HepG2 (cell line): ENCODE data around the gene SLC16A13. TPM values are rescaled to one million over a fixed set of nuclear protein-coding genes. Genes with fewer than 3 reads are reported as not detected.
A peak's percentile ranks its signal among the peaks of the same experiment; 100 is the strongest.
"Not testable (repeated sequence)": the region's sequence is repeated elsewhere in the genome, so short reads cannot be mapped to it uniquely, and the experiment has no call there.

Experiments
- GFI1 ChIP-seq: sonication (generic); formaldehyde crosslinking; IDR thresholded peaks from 2 replicates; pipeline ENCODE4 v1.5.0; 2020; ENCODE audit warnings: missing genetic modification reagents, mild to moderate bottlenecking, borderline replicate concordance
- HMG20A ChIP-seq: IDR thresholded peaks from 2 replicates; pipeline ENCODE4 v1.6.1; 2016; ENCODE audit warnings: borderline replicate concordance
- KAT7 ChIP-seq: IDR thresholded peaks from 2 replicates; pipeline ENCODE4 v1.6.1; 2018; ENCODE audit warnings: borderline replicate concordance, missing compliant biosample characterization
- MYC ChIP-seq: sonication (generic); formaldehyde crosslinking; IDR thresholded peaks from 2 replicates; pipeline ENCODE4 v1.9.0; 2021; ENCODE audit warnings: missing genetic modification reagents, borderline replicate concordance
- RXRB ChIP-seq: IDR thresholded peaks from 2 replicates; pipeline ENCODE4 v1.6.1; 2016; ENCODE audit warnings: borderline replicate concordance, missing genetic modification reagents, missing compliant biosample characterization
- SOX13 ChIP-seq, 3 experiments: fragments of 450-650 bp in 1 of 3; sonication (generic) in 1 of 3; formaldehyde crosslinking in 1 of 3; IDR thresholded peaks in 2 of 3; conservative IDR thresholded peaks in 1 of 3; 2 replicates each; pipeline versions ENCODE4 v1.5.0 to v1.6.1; 2016 to 2020; ENCODE audit warnings: antibody characterized with exemption in 1 of 3, mild to moderate bottlenecking in 1 of 3, missing compliant biosample characterization in 1 of 3, missing genetic modification reagents in 1 of 3, moderate library complexity in 1 of 3
- TAF1 ChIP-seq: sonication (generic); formaldehyde crosslinking; IDR thresholded peaks from 2 replicates; pipeline ENCODE4 v1.4.0; 2020; ENCODE audit warnings: missing genetic modification reagents
- ZNF792 ChIP-seq: IDR thresholded peaks from 2 replicates; pipeline ENCODE4 v1.6.1; 2016
- polyA plus RNA-seq, 8 experiments: library from polyadenylated mRNA; depleted of rRNA in 3 of 8; stranded (reverse) in 7 of 8; unstranded in 1 of 8; fragments of >200 nt; fragmentation: Illumina TruSeq in 4 of 8; extraction: Trizol in 4 of 8; gene quantifications; 2 replicates each; pipeline versions ENCODE4 v1.2.1 to v1.2.3, GENCODE V29; 2011 to 2016; ENCODE audit warnings: low read depth in 4 of 8, missing spikeins in 1 of 8, mixed read lengths in 1 of 8; ENCODE audit not compliant: insufficient read depth in 1 of 8
- total RNA-seq, 5 experiments: library from RNA; depleted of rRNA; stranded (reverse); fragments of >200 nt; fragmentation: Illumina TruSeq; extraction: Trizol; gene quantifications; 2 replicates each; pipeline ENCODE4 v1.2.3, GENCODE V29; 2016; ENCODE audit warnings: low read depth in 1 of 5
- TF ChIP-seq, protein P1 (sequence below): sonication (generic); formaldehyde crosslinking; IDR thresholded peaks from 2 replicates; pipeline ENCODE4 v1.4.0; 2020; ENCODE audit warnings: missing genetic modification reagents
- TF ChIP-seq, protein P2 (sequence below): IDR thresholded peaks from 2 replicates; pipeline ENCODE4 v1.6.1; 2016
- TF ChIP-seq, protein P3 (sequence below): IDR thresholded peaks from 2 replicates; pipeline ENCODE4 v1.6.1; 2016; ENCODE audit warnings: low read depth, missing genetic modification reagents, missing compliant biosample characterization
- TF ChIP-seq, protein P4 (sequence below), 2 experiments: sonication (generic) in 1 of 2; formaldehyde crosslinking in 1 of 2; IDR thresholded peaks; 2 replicates each; pipeline versions ENCODE4 v1.4.0 to v1.6.1; 2016 to 2020; ENCODE audit warnings: borderline replicate concordance in 1 of 2, low read depth in 1 of 2, mild to moderate bottlenecking in 1 of 2, missing genetic modification reagents in 1 of 2

SLC16A13 gene
- total and polyA plus RNA-seq, 2 of the 13 experiments (the other 11 are each of a cell fraction or from before 2014, with no cell fraction given) = 2.2 to 3.0 TPM

DNA sequence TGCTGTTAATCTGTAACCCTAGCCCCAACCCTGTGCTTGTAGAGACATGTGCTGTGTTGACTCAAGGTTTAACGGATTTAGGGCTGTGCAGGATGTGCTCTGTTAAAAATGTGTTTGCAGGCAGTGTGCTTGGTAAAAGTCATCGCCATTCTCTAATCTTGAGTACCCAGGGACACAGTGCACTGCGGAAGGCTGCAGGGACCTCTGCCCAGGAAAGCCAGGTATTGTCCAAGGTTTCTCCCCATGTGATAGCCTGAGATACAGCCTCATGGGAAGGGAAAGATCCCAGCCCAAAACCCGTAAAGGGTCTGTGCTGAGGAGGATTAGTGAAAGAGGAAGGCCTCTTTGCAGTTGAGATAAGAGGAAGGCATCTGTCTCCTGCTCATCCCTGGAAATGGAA, 52.6 kb downstream of the SLC16A13 start (continued):
- TF ChIP-seq, protein P1, sequence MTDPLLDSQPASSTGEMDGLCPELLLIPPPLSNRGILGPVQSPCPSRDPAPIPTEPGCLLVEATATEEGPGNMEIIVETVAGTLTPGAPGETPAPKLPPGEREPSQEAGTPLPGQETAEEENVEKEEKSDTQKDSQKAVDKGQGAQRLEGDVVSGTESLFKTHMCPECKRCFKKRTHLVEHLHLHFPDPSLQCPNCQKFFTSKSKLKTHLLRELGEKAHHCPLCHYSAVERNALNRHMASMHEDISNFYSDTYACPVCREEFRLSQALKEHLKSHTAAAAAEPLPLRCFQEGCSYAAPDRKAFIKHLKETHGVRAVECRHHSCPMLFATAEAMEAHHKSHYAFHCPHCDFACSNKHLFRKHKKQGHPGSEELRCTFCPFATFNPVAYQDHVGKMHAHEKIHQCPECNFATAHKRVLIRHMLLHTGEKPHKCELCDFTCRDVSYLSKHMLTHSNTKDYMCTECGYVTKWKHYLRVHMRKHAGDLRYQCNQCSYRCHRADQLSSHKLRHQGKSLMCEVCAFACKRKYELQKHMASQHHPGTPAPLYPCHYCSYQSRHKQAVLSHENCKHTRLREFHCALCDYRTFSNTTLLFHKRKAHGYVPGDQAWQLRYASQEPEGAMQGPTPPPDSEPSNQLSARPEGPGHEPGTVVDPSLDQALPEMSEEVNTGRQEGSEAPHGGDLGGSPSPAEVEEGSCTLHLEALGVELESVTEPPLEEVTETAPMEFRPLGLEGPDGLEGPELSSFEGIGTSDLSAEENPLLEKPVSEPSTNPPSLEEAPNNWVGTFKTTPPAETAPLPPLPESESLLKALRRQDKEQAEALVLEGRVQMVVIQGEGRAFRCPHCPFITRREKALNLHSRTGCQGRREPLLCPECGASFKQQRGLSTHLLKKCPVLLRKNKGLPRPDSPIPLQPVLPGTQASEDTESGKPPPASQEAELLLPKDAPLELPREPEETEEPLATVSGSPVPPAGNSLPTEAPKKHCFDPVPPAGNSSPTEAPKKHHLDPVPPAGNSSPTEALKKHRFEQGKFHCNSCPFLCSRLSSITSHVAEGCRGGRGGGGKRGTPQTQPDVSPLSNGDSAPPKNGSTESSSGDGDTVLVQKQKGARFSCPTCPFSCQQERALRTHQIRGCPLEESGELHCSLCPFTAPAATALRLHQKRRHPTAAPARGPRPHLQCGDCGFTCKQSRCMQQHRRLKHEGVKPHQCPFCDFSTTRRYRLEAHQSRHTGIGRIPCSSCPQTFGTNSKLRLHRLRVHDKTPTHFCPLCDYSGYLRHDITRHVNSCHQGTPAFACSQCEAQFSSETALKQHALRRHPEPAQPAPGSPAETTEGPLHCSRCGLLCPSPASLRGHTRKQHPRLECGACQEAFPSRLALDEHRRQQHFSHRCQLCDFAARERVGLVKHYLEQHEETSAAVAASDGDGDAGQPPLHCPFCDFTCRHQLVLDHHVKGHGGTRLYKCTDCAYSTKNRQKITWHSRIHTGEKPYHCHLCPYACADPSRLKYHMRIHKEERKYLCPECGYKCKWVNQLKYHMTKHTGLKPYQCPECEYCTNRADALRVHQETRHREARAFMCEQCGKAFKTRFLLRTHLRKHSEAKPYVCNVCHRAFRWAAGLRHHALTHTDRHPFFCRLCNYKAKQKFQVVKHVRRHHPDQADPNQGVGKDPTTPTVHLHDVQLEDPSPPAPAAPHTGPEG (CRISPR knock-in tag) = peak; percentile 87
- TF ChIP-seq ZNF792 (CRISPR knock-in tag) (peak; percentile 77), HMG20A (CRISPR knock-in tag) (peak; percentile 35; the same call in 1 of the 2 replicates), RXRB (peak; percentile 48; the same call in 1 of the 2 replicates), TAF1 (peak; percentile 47; the same call in 1 of the 2 replicates), KAT7 (CRISPR knock-in tag) (peak; percentile 82), GFI1 (CRISPR knock-in tag) (peak; percentile 63; the same call in 1 of the 2 replicates), MYC (CRISPR knock-in tag) (peak; percentile 58), SOX13 (CRISPR knock-in tag; conservative IDR thresholded peaks at IDR 0.05 in 1 of 2, IDR thresholded peaks at IDR 0.05 in 1 of 2) (peak in 1 of 2 experiments; percentile 65; a peak in 2 of 4 replicates)
- TF ChIP-seq, protein P2, sequence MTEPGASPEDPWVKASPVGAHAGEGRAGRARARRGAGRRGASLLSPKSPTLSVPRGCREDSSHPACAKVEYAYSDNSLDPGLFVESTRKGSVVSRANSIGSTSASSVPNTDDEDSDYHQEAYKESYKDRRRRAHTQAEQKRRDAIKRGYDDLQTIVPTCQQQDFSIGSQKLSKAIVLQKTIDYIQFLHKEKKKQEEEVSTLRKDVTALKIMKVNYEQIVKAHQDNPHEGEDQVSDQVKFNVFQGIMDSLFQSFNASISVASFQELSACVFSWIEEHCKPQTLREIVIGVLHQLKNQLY = peak; percentile 33; the same call in 1 of the 2 replicates
- TF ChIP-seq, protein P3, sequence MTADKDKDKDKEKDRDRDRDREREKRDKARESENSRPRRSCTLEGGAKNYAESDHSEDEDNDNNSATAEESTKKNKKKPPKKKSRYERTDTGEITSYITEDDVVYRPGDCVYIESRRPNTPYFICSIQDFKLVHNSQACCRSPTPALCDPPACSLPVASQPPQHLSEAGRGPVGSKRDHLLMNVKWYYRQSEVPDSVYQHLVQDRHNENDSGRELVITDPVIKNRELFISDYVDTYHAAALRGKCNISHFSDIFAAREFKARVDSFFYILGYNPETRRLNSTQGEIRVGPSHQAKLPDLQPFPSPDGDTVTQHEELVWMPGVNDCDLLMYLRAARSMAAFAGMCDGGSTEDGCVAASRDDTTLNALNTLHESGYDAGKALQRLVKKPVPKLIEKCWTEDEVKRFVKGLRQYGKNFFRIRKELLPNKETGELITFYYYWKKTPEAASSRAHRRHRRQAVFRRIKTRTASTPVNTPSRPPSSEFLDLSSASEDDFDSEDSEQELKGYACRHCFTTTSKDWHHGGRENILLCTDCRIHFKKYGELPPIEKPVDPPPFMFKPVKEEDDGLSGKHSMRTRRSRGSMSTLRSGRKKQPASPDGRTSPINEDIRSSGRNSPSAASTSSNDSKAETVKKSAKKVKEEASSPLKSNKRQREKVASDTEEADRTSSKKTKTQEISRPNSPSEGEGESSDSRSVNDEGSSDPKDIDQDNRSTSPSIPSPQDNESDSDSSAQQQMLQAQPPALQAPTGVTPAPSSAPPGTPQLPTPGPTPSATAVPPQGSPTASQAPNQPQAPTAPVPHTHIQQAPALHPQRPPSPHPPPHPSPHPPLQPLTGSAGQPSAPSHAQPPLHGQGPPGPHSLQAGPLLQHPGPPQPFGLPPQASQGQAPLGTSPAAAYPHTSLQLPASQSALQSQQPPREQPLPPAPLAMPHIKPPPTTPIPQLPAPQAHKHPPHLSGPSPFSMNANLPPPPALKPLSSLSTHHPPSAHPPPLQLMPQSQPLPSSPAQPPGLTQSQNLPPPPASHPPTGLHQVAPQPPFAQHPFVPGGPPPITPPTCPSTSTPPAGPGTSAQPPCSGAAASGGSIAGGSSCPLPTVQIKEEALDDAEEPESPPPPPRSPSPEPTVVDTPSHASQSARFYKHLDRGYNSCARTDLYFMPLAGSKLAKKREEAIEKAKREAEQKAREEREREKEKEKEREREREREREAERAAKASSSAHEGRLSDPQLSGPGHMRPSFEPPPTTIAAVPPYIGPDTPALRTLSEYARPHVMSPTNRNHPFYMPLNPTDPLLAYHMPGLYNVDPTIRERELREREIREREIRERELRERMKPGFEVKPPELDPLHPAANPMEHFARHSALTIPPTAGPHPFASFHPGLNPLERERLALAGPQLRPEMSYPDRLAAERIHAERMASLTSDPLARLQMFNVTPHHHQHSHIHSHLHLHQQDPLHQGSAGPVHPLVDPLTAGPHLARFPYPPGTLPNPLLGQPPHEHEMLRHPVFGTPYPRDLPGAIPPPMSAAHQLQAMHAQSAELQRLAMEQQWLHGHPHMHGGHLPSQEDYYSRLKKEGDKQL (CRISPR knock-in tag) = peak; percentile 61; the same call in 1 of the 2 replicates
- TF ChIP-seq, protein P4, sequence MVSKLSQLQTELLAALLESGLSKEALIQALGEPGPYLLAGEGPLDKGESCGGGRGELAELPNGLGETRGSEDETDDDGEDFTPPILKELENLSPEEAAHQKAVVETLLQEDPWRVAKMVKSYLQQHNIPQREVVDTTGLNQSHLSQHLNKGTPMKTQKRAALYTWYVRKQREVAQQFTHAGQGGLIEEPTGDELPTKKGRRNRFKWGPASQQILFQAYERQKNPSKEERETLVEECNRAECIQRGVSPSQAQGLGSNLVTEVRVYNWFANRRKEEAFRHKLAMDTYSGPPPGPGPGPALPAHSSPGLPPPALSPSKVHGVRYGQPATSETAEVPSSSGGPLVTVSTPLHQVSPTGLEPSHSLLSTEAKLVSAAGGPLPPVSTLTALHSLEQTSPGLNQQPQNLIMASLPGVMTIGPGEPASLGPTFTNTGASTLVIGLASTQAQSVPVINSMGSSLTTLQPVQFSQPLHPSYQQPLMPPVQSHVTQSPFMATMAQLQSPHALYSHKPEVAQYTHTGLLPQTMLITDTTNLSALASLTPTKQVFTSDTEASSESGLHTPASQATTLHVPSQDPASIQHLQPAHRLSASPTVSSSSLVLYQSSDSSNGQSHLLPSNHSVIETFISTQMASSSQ (IDR thresholded peaks at IDR 0.05; ENCODE audit: low read depth) = peak; percentile 85
- TF ChIP-seq, protein P4 (CRISPR knock-in tag; IDR thresholded peaks at IDR 0.05; ENCODE audit: borderline replicate concordance) = peak; percentile 96
- TF ChIP-seq SOX13 (IDR thresholded peaks at IDR 0.05) = not testable (repeated sequence)
